Endothelial cell of umbilical vein (primary cell): ENCODE data around the gene ZHX3. TPM values are rescaled to one million over a fixed set of nuclear protein-coding genes. Genes with fewer than 3 reads are reported as not detected.

Experiments
- BruUV-seq: library from RNA; stranded (reverse); fragments of 400-500 nt; replicated peaks from 2 replicates; lab custom pipeline; 2021; lab: Mats Ljungman, UMichigan
- CTCF ChIA-PET: fragments of 300-600, 350-600 bp; sonication (Branson Sonifier 250); formaldehyde crosslinking; loops from one replicate; lab custom pipeline; 2021; ENCODE audit warnings: antibody characterized with exemption, inconsistent platforms; lab: Charles Lee
- POLR2A ChIA-PET: fragments of 300-600, 350-600 bp; sonication (Branson Sonifier 250); formaldehyde crosslinking; loops from one replicate; lab custom pipeline; 2021; ENCODE audit warnings: antibody characterized with exemption, inconsistent platforms; lab: Charles Lee
- DNase-seq: peaks from one replicate; pipeline ENCODE4 v3.0.0-alpha.2; 2011; ENCODE audit warnings: low read depth, low spot score
- FAIRE-seq: peaks from 2 replicates; lab custom pipeline; 2011; peaks lifted over from hg19 to GRCh38; lab: Jason Lieb, UNC
- H2AFZ ChIP-seq: 2 replicates; pipeline ENCODE4 v1.6.0; 2012; ENCODE audit warnings: low read depth, low read length, control low read depth, inconsistent platforms
- H3K27ac ChIP-seq: 2 replicates; pipeline ENCODE4 v1.5.1; 2011; ENCODE audit warnings: low read depth, mild to moderate bottlenecking, control low read depth, low read length, moderate library complexity; ENCODE audit not compliant: insufficient read depth
- H3K27me3 ChIP-seq, 2 experiments: 2 replicates each; pipeline versions ENCODE4 v1.6.0 to v1.6.1; 2011; ENCODE audit warnings: low read length in 2 of 2, mixed read lengths in 1 of 2; ENCODE audit not compliant: control insufficient read depth in 2 of 2, insufficient read depth in 2 of 2
- H3K36me3 ChIP-seq, 2 experiments: 2 replicates in 1 of 2; 3 replicates in 1 of 2; pipeline ENCODE4 v1.5.1; 2011; ENCODE audit warnings: low read length in 2 of 2, mild to moderate bottlenecking in 1 of 2, moderate library complexity in 1 of 2; ENCODE audit not compliant: control insufficient read depth in 2 of 2, insufficient read depth in 2 of 2; ENCODE audit errors: extremely low read depth in 1 of 2
- H3K4me1 ChIP-seq: 3 replicates; pipeline ENCODE4 v1.5.1; 2011; ENCODE audit warnings: mild to moderate bottlenecking, low read length; ENCODE audit not compliant: control insufficient read depth, insufficient read depth; ENCODE audit errors: extremely low read depth
- H3K4me2 ChIP-seq: 2 replicates; pipeline ENCODE4 v1.6.1; 2011; ENCODE audit warnings: low read length, control low read depth, mixed read lengths; ENCODE audit not compliant: insufficient read depth
- H3K4me3 ChIP-seq, 3 experiments: fragments of 200-600 bp in 1 of 3; sonication (generic), shearing (Covaris generic) in 1 of 3; replicated peaks in 1 of 3; 2 replicates each; pipeline ENCODE4 v1.5.1; 2011 to 2016; ENCODE audit warnings: control low read depth in 3 of 3, low read length in 3 of 3, mild to moderate bottlenecking in 2 of 3, inconsistent platforms in 1 of 3, low read depth in 1 of 3, moderate library complexity in 1 of 3; ENCODE audit not compliant: insufficient read depth in 1 of 3
- H3K79me2 ChIP-seq: 2 replicates; pipeline ENCODE4 v1.6.0; 2012; ENCODE audit warnings: low read length, inconsistent platforms; ENCODE audit not compliant: control insufficient read depth, insufficient read depth
- H3K9ac ChIP-seq: replicated peaks from 2 replicates; pipeline ENCODE3; 2011; ENCODE audit warnings: low read length, control low read depth; ENCODE audit not compliant: insufficient read depth; ENCODE audit errors: extremely low read depth
- H3K9me1 ChIP-seq: replicated peaks from 3 replicates; pipeline ENCODE4 v1.6.0; 2011; ENCODE audit warnings: mild to moderate bottlenecking, low read length; ENCODE audit not compliant: control insufficient read depth, insufficient read depth; ENCODE audit errors: extremely low read depth
- H3K9me3 ChIP-seq: replicated peaks from 2 replicates; pipeline ENCODE4 v1.5.1; 2012; ENCODE audit warnings: low read length, inconsistent platforms; ENCODE audit not compliant: control insufficient read depth, insufficient read depth
- H4K20me1 ChIP-seq: replicated peaks from 2 replicates; pipeline ENCODE3; 2011; ENCODE audit warnings: mild to moderate bottlenecking, low read length; ENCODE audit not compliant: control insufficient read depth, insufficient read depth; ENCODE audit errors: extremely low read depth
- CTCF ChIP-seq, 2 donors: IDR thresholded peaks; 1 replicate in 1 of 2; 2 replicates in 1 of 2; pipeline ENCODE4 v1.5.1; 2011; ENCODE audit warnings: low read length in 2 of 2, mild to moderate bottlenecking in 2 of 2, moderate library complexity in 2 of 2, control low read depth in 1 of 2, inconsistent platforms in 1 of 2, low read depth in 1 of 2; ENCODE audit not compliant: insufficient read depth in 1 of 2; ENCODE audit errors: extremely low read depth in 1 of 2
- EZH2 ChIP-seq: IDR thresholded peaks from 2 replicates; pipeline ENCODE4 v1.6.1; 2012; ENCODE audit warnings: borderline replicate concordance, low read depth, mild to moderate bottlenecking, moderate library complexity, low read length, inconsistent platforms; ENCODE audit not compliant: severe bottlenecking
- FOS ChIP-seq: IDR thresholded peaks from 2 replicates; pipeline ENCODE4 v1.6.1; 2011; ENCODE audit warnings: mild to moderate bottlenecking, low read length, moderate library complexity, borderline replicate concordance; ENCODE audit not compliant: insufficient read depth
- GATA2 ChIP-seq: IDR thresholded peaks from 2 replicates; pipeline ENCODE4 v1.7.0; 2011; ENCODE audit warnings: low read depth, mild to moderate bottlenecking, moderate library complexity, mixed read lengths, low read length; ENCODE audit not compliant: insufficient read length, insufficient read depth
- JUN ChIP-seq: IDR thresholded peaks from 2 replicates; pipeline ENCODE4 v1.6.1; 2011; ENCODE audit warnings: borderline replicate concordance, low read depth; ENCODE audit not compliant: insufficient read length, insufficient read depth
- MYC ChIP-seq: IDR thresholded peaks from one replicate; pipeline ENCODE4 v1.6.1; 2011; ENCODE audit warnings: mild to moderate bottlenecking, low read depth, low read length
- POLR2A ChIP-seq: IDR thresholded peaks from 2 replicates; pipeline ENCODE4 v1.6.1; 2012; ENCODE audit warnings: low read depth, mild to moderate bottlenecking, control low read depth, low read length
- POLR2AphosphoS5 ChIP-seq: IDR thresholded peaks from 2 replicates; pipeline ENCODE4 v1.6.1; 2012; ENCODE audit warnings: low read depth, mild to moderate bottlenecking, control low read depth, low read length, moderate library complexity; ENCODE audit not compliant: insufficient read depth
- dilution Hi-C: fragments of 300-500 bp; cut with MboI; formaldehyde crosslinking; loops from one replicate; pipeline ENCODE4 v1.15.0; 2019; ENCODE audit warnings: low sequenced_read_pairs; ENCODE audit not compliant: extremely low pct_ligation_motif_present
- intact Hi-C: fragments of 100-400 bp; cut with micrococcal nuclease; formaldehyde crosslinking; loops from one replicate; pipeline ENCODE4 v1.10.0; 2022
- polyA plus RNA-seq, 4 experiments: library from polyadenylated mRNA; depleted of rRNA in 3 of 4; stranded (reverse) in 3 of 4; unstranded in 1 of 4; fragments of >200 nt; gene quantifications; 2 replicates each; pipeline versions ENCODE4 v1.2.1 to v1.2.3, GENCODE V29; 2011 to 2012; ENCODE audit warnings: missing spikeins in 1 of 4
- total RNA-seq: library from RNA; stranded (reverse); gene quantifications from 2 replicates; pipeline ENCODE4 v1.2.3, GENCODE V29; 2021
- TF ChIP-seq, protein P1 (sequence below): IDR thresholded peaks from 2 replicates; pipeline ENCODE4 v1.6.1; 2011; ENCODE audit not compliant: insufficient read depth, insufficient read length

The ZHX3 gene
- total and polyA plus RNA-seq, 2 donors (not counting 3 experiments of a cell fraction or from before 2014, with no cell fraction given) = 7.4 to 17.8 TPM

DNA sequence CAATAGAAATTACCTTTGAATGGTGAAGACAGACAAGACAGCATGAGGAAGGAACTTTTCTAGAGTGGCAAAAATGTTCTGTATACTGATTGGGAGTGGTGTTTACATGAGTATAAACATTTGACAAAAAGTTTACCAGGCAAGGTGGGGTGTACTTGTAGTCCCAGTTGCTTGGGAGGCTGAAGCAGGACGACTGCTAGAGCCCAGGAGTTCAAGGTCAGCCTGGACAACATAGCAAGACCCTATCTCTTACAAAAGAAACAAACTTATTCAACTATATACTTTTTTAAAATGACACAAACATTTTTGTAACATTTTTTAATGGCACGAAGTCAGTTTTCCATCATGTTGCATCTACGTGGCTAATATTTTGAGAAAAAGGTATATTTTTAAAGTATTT, 40.5 kb downstream of the ZHX3 start:
- no peak for FAIRE-seq
- H3K36me3 ChIP-seq = no peaks in the 10 kb centered on the region
- H3K4me1 ChIP-seq = peaks cover 10% of the 10 kb centered on the region
- H2AFZ ChIP-seq = no peak overlapping the region
- dilution Hi-C loops = no loop called here
- no peaks in the 10 kb centered on the region for H3K9me1 ChIP-seq
- no peak overlapping the region for H3K4me3 ChIP-seq
- POLR2A ChIA-PET = no interaction called here
- no peak overlapping the region for H3K9ac ChIP-seq
- no TSS peak for BruUV-seq
- no peak overlapping the region for H3K4me2 ChIP-seq
- no peaks in the 10 kb centered on the region for H3K79me2 ChIP-seq
- H3K27me3 ChIP-seq = no peaks in the 10 kb centered on the region
- CTCF ChIA-PET = interaction anchor here (0.7 to 0.9 kb wide), 2 partner anchors 27 to 44 kb away, joined by 3 read pairs; no protein-coding TSS in a partner anchor
- DNase-seq = no peak
- H4K20me1 ChIP-seq = no peaks in the 10 kb centered on the region
- H3K9me3 ChIP-seq = no peaks in the 10 kb centered on the region
- TF ChIP-seq POLR2A (no peak), MYC (no peak), GATA2 (no peak), CTCF (IDR thresholded peaks at IDR 0.05; ENCODE audit: extremely low read depth in 1 of 2, insufficient read depth in 1 of 2, low read depth in 1 of 2, low read length in 2 of 2) (no peak), FOS (no peak), EZH2 (no peak), POLR2AphosphoS5 (no peak), JUN (no peak)
- TF ChIP-seq, protein P1, sequence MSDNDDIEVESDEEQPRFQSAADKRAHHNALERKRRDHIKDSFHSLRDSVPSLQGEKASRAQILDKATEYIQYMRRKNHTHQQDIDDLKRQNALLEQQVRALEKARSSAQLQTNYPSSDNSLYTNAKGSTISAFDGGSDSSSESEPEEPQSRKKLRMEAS = no peak
- intact Hi-C loops = no loop called here
- no peak overlapping the region for H3K27ac ChIP-seq
